Measurements from ENCODE around the gene HPS4. TPM values are rescaled to one million over a fixed set of nuclear protein-coding genes. Genes with fewer than 3 reads are reported as not detected.

Gene HPS4
- total and polyA plus RNA-seq, 9 donors: 18.9 to 37.8 (median 32.5) TPM

DNA sequence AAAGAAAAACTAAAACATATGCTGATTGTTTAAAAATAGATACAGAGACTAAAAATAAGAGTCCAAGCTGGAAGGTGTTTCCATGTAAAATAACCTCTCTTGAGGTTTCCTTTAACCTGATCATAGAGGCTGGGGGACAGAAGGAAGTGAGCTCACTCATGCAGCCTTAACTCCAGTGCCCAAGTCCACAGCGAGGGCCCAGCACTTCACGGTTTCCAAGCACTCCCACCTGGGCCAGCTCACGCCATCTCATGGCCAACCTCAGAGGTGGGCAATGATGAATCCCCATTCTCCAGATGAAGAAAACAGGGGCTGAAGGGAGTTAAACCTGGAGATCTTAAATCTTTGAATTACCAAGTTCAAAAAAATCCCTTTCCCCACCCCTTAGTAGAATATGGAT, 43.6 kb upstream of the HPS4 start:
- DNase-seq: no peak
- no peaks in the 10 kb centered on the region for H3K27me3 ChIP-seq
- H3K9me3 ChIP-seq: no peaks in the 10 kb centered on the region
- no peaks in the 10 kb centered on the region for H3K36me3 ChIP-seq
- H3K4me1 ChIP-seq (ENCODE audit: insufficient read depth): no peaks in the 10 kb centered on the region
- no peak overlapping the region for H3K4me3 ChIP-seq
- 55 to 75% (median 61%) methylated on average over 3 of the region's 3 CpGs for WGBS, 3 donors
- intact Hi-C loops (cut with DNase I): no loop called here
- no peak for TF ChIP-seq POLR2A (IDR thresholded peaks at IDR 0.05)
- TF ChIP-seq EP300 (IDR thresholded peaks at IDR 0.05): no peak
- TF ChIP-seq, protein P1, sequence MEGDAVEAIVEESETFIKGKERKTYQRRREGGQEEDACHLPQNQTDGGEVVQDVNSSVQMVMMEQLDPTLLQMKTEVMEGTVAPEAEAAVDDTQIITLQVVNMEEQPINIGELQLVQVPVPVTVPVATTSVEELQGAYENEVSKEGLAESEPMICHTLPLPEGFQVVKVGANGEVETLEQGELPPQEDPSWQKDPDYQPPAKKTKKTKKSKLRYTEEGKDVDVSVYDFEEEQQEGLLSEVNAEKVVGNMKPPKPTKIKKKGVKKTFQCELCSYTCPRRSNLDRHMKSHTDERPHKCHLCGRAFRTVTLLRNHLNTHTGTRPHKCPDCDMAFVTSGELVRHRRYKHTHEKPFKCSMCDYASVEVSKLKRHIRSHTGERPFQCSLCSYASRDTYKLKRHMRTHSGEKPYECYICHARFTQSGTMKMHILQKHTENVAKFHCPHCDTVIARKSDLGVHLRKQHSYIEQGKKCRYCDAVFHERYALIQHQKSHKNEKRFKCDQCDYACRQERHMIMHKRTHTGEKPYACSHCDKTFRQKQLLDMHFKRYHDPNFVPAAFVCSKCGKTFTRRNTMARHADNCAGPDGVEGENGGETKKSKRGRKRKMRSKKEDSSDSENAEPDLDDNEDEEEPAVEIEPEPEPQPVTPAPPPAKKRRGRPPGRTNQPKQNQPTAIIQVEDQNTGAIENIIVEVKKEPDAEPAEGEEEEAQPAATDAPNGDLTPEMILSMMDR (IDR thresholded peaks at IDR 0.05): no peak
- H3K27ac ChIP-seq: no peak overlapping the region

GRCh38 chr22:26525946-26526564, 42.5 kb upstream of the HPS4 start:
- Histone ChIP-seq H3K36me3 (no peaks in the 10 kb centered on the region), H3K27ac (no peak overlapping the region), H3K4me1 (ENCODE audit: insufficient read depth) (no peaks in the 10 kb centered on the region), H3K9me3 (no peaks in the 10 kb centered on the region), H3K27me3 (no peaks in the 10 kb centered on the region), H3K4me3 (no peak overlapping the region)
- DNase-seq: no peak
- 86 to 89% (median 87%) methylated on average over 7 of the region's 7 CpGs for WGBS, 3 donors
- intact Hi-C loops (cut with DNase I): no loop called here
- TF ChIP-seq EP300 (IDR thresholded peaks at IDR 0.05): no peak
- TF ChIP-seq POLR2A (IDR thresholded peaks at IDR 0.05): no peak
- TF ChIP-seq, protein P1 (IDR thresholded peaks at IDR 0.05): no peak

GRCh38 chr22:26524870-26525269, 41.3 kb upstream of the HPS4 start:
- H3K27ac ChIP-seq: no peak overlapping the region
- no peaks in the 10 kb centered on the region for H3K27me3 ChIP-seq
- WGBS, 3 donors: 64 to 73% (median 68%) methylated on average over 4 of the region's 4 CpGs
- H3K36me3 ChIP-seq: no peaks in the 10 kb centered on the region
- no peaks in the 10 kb centered on the region for H3K9me3 ChIP-seq
- TF ChIP-seq POLR2A (IDR thresholded peaks at IDR 0.05) (no peak), EP300 (IDR thresholded peaks at IDR 0.05) (no peak)
- TF ChIP-seq, protein P1 (IDR thresholded peaks at IDR 0.05): no peak
- DNase-seq: no peak
- H3K4me1 ChIP-seq (ENCODE audit: insufficient read depth): no peaks in the 10 kb centered on the region
- intact Hi-C loops (cut with DNase I): no loop called here
- no peak overlapping the region for H3K4me3 ChIP-seq

DNA sequence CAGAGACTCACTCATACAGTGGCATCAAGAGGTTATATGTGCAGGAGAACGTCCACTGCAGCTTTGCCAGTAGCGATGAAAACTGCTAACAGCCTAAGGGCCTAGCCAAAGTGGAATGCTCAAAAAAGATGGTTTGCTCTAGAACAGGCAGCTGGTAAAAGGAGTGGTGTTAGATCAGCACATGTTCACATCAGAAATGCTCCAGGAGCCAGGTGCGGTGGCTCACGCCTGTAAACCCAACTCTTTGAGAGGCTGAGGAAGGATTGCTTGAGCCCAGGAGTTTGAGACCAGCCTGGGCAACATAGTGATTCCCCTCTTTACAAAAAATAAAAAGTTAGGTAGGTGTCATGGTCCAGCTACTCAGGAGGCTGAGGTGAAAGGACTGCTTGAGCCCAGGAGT, 39.0 kb upstream of the HPS4 start:
- 86 to 91% (median 89%) methylated on average over 4 of the region's 4 CpGs for WGBS, 3 donors
- H3K36me3 ChIP-seq: no peaks in the 10 kb centered on the region

DNA sequence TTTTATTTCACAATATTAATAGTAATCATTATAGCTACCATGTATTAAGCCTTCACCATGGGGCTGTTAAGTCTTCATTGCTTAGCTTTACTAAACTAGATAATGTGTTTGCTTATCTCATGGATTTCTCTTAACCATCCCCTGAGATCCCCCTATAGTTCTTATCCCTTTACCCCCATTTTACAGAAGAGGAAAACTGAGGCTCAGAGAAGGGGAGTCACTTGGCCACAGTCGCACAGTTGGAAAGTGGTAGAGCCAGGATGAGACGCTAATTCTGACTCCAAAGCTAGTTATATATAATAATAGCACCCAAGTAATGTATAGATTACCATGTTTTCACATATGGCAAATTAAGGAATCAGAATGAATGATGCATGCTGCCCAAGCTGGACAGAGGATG, 38.4 kb upstream of the HPS4 start:
- intact Hi-C loops (cut with DNase I): no loop called here
- Histone ChIP-seq H3K36me3 (no peaks in the 10 kb centered on the region), H3K4me1 (ENCODE audit: insufficient read depth) (no peaks in the 10 kb centered on the region), H3K27me3 (no peaks in the 10 kb centered on the region), H3K4me3 (no peak overlapping the region), H3K9me3 (no peaks in the 10 kb centered on the region), H3K27ac (no peak overlapping the region)
- WGBS, 3 donors: 93 to 98% (median 97%) methylated on average over 2 of the region's 2 CpGs
- TF ChIP-seq, protein P1 (IDR thresholded peaks at IDR 0.05): no peak
- TF ChIP-seq POLR2A (IDR thresholded peaks at IDR 0.05) (no peak), EP300 (IDR thresholded peaks at IDR 0.05) (no peak)
- DNase-seq: no peak

More for the DNA sequence above, 39.0 kb upstream of the HPS4 start:
- DNase-seq: no peak
- TF ChIP-seq EP300 (IDR thresholded peaks at IDR 0.05): no peak
- no peak for TF ChIP-seq POLR2A (IDR thresholded peaks at IDR 0.05)
- intact Hi-C loops (cut with DNase I): no loop called here
- H3K4me3 ChIP-seq: no peak overlapping the region
- H3K4me1 ChIP-seq (ENCODE audit: insufficient read depth): no peaks in the 10 kb centered on the region
- no peaks in the 10 kb centered on the region for H3K27me3 ChIP-seq
- no peak overlapping the region for H3K27ac ChIP-seq
- no peaks in the 10 kb centered on the region for H3K9me3 ChIP-seq
